ENCODE data around the gene UPK3A. TPM values are rescaled to one million over a fixed set of nuclear protein-coding genes. Genes with fewer than 3 reads are reported as not detected.

UPK3A gene
- total and polyA plus RNA-seq, 2 of the 8 experiments (the other 6 are each of a cell fraction or from before 2014, with no cell fraction given), result 0.35 to 1.7 TPM

DNA sequence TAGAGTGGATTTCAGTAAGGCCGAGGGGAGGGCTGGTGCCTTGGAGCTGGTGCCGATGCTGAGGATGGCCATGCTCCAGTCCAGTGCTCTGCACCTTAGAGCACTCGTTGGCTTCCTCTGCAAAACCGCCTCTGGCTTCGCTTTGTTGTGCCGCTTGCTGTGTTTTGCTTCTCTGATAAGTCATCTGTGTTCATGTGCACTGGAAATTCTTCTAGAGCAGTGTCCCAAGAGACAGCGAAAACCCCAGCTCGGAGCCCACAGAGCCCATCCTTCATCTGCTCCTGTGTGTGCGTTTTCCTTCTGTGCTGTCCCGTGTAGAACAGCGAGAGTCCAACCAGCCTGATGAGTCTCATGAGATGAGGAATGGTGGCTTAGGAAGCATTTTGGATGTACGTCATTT is 37.1 kb downstream of the UPK3A start:
- DNase-seq (ENCODE audit: low read depth in 1 of 2, low spot score in 2 of 2), result no peak
- 86% methylated on average over 10 of the region's 12 CpGs; no CpG with 5 or more reads in 1 of the 2 experiments for WGBS, 2 experiments (ENCODE audit: extremely low coverage in 1 of 2, insufficient coverage in 1 of 2, insufficient read length in 1 of 2, insufficient replicate concordance in 2 of 2, low coverage in 1 of 2, low lambda C conversion rate in 2 of 2, missing lambda C conversion rate in 1 of 2)

More for the DNA sequence above, 37.1 kb downstream of the UPK3A start:
- H3K4me3 ChIP-seq (ENCODE audit: extremely low read depth in 1 of 4, insufficient read depth in 2 of 4, low read depth in 3 of 4, low read length in 4 of 4), result no peak overlapping the region
- no peak overlapping the region for H3K4ac ChIP-seq (replicated peaks; ENCODE audit: insufficient read length, low read depth, low read length)
- H2AK5ac ChIP-seq (ENCODE audit: low read depth, low read length), result no peak overlapping the region
- H2BK20ac ChIP-seq (ENCODE audit: low read length), result no peak overlapping the region
- H3K79me1 ChIP-seq (ENCODE audit: low read depth, low read length), result peaks cover 5% of the 10 kb centered on the region
- H3K9me3 ChIP-seq (ENCODE audit: insufficient read depth in 2 of 2, low read depth in 1 of 2, low read length in 1 of 2), result no peaks in the 10 kb centered on the region
- no peak overlapping the region for H2AFZ ChIP-seq (ENCODE audit: low read length)
- no peaks in the 10 kb centered on the region; a peak in 3 of 7 replicates for H3K4me1 ChIP-seq (replicated peaks in 1 of 4; ENCODE audit: control insufficient read depth in 3 of 4, insufficient read depth in 4 of 4, low read length in 3 of 4)
- no peak for FAIRE-seq
- H2BK15ac ChIP-seq (ENCODE audit: low read length), result no peak overlapping the region
- no peak overlapping the region for H3K18ac ChIP-seq (ENCODE audit: extremely low read depth, low read length)
- no peaks in the 10 kb centered on the region for H3K27me3 ChIP-seq (replicated peaks in 1 of 4; ENCODE audit: control insufficient read depth in 3 of 4, extremely low read depth in 1 of 4, insufficient read depth in 3 of 4, low read length in 3 of 4)
- no peak overlapping the region for H3K23ac ChIP-seq (ENCODE audit: insufficient read length)
- H4K20me1 ChIP-seq (replicated peaks in 1 of 2; ENCODE audit: control insufficient read depth in 1 of 2, insufficient read depth in 2 of 2, low read length in 2 of 2), result peaks cover 0 to 10% of the 10 kb centered on the region in 2 experiments
- H2BK12ac ChIP-seq (ENCODE audit: low read depth, low read length), result no peak overlapping the region
- no peak overlapping the region for H3K27ac ChIP-seq (ENCODE audit: low read depth, low read length)
- H4K5ac ChIP-seq (ENCODE audit: insufficient read length, low read depth, low read length), result no peak overlapping the region
- POLR2A ChIA-PET (ENCODE audit: partially characterized antibody), result no interaction called here
- H4K8ac ChIP-seq (ENCODE audit: extremely low read depth, insufficient read depth, low read length), result peak overlapping the region; percentile 57; the same call in 1 of the 2 replicates
- no peak overlapping the region for H2BK5ac ChIP-seq (ENCODE audit: low read depth, low read length)
- H3K56ac ChIP-seq (replicated peaks; ENCODE audit: insufficient read length, low read depth, low read length), result no peak overlapping the region
- no peak overlapping the region for H2BK120ac ChIP-seq (replicated peaks; ENCODE audit: low read depth, low read length)
- H3K36me3 ChIP-seq (ENCODE audit: control insufficient read depth in 2 of 4, insufficient read depth in 4 of 4, low read length in 3 of 4), result peaks cover 0 to 10% (median 6%) of the 10 kb centered on the region in 4 experiments; a peak in 4 of 8 replicates
- H3K79me2 ChIP-seq (ENCODE audit: control insufficient read depth in 1 of 2, insufficient read depth in 2 of 2, low read length in 2 of 2), result peaks cover 0 to 38% of the 10 kb centered on the region in 2 experiments; a peak in 3 of 4 replicates
- H3K14ac ChIP-seq (ENCODE audit: insufficient read length), result no peak overlapping the region
- no peak overlapping the region for H3K4me2 ChIP-seq (ENCODE audit: insufficient read depth in 1 of 2, low read depth in 2 of 2, low read length in 2 of 2)
- TF ChIP-seq SIRT6 (IDR thresholded peaks at IDR 0.05; ENCODE audit: low read length) (no peak), SRF (IDR thresholded peaks at IDR 0.05; ENCODE audit: low read depth, low read length) (no peak), TAF7 (optimal IDR thresholded peaks at IDR 0.05; ENCODE audit: borderline replicate concordance, low read depth, low read length) (no peak), SP4 (IDR thresholded peaks at IDR 0.05; ENCODE audit: low read length) (no peak)
- H3K9ac ChIP-seq (replicated peaks in 1 of 4; ENCODE audit: extremely low read depth in 1 of 4, low read depth in 3 of 4, low read length in 3 of 4), result no peak overlapping the region
- no peaks in the 10 kb centered on the region for H3K23me2 ChIP-seq (ENCODE audit: low read depth, low read length)
- no peak overlapping the region for H4K91ac ChIP-seq (replicated peaks; ENCODE audit: insufficient read length, low read length)
- CTCF ChIA-PET (ENCODE audit: partially characterized antibody), result interaction anchor here (0.5 to 2.8 kb wide), 3 partner anchors 13 to 199 kb away, joined by 3 to 19 read pairs (median 3); no protein-coding TSS in a partner anchor
